ENCODE results near the gene TAS2R40. TPM values are rescaled to one million over a fixed set of nuclear protein-coding genes. Genes with fewer than 3 reads are reported as not detected.

The TAS2R40 gene
- total and polyA plus RNA-seq, 2 donors (not counting 3 experiments of a cell fraction or from before 2014, with no cell fraction given), result not detected

- intact Hi-C loops (cut with micrococcal nuclease) (no loop called here), dilution Hi-C loops (cut with MboI; ENCODE audit: extremely low pct_ligation_motif_present, low sequenced_read_pairs) (no loop called here)
- CTCF ChIA-PET, result no interaction called here
- Histone ChIP-seq H3K9me3 (replicated peaks; ENCODE audit: control insufficient read depth, insufficient read depth, low read length) (no peaks in the 10 kb centered on the region), H3K27ac (ENCODE audit: insufficient read depth, low read depth, low read length) (no peak overlapping the region), H3K9me1 (replicated peaks; ENCODE audit: control insufficient read depth, extremely low read depth, insufficient read depth, low read length) (no peaks in the 10 kb centered on the region), H4K20me1 (replicated peaks; ENCODE audit: control insufficient read depth, extremely low read depth, insufficient read depth, low read length) (no peaks in the 10 kb centered on the region), H3K4me1 (ENCODE audit: control insufficient read depth, extremely low read depth, insufficient read depth, low read length) (no peaks in the 10 kb centered on the region), H3K4me3 (replicated peaks in 1 of 3; ENCODE audit: insufficient read depth in 1 of 3, low read depth in 1 of 3, low read length in 3 of 3) (no peak overlapping the region), H3K9ac (replicated peaks; ENCODE audit: extremely low read depth, insufficient read depth, low read length) (no peak overlapping the region), H3K79me2 (ENCODE audit: control insufficient read depth, insufficient read depth, low read length) (no peaks in the 10 kb centered on the region), H3K4me2 (ENCODE audit: insufficient read depth, low read length) (no peak overlapping the region), H3K36me3 (ENCODE audit: control insufficient read depth in 2 of 2, extremely low read depth in 1 of 2, insufficient read depth in 2 of 2, low read length in 2 of 2) (no peaks in the 10 kb centered on the region), H2AFZ (ENCODE audit: low read depth, low read length) (no peak overlapping the region), H3K27me3 (ENCODE audit: control insufficient read depth in 2 of 2, insufficient read depth in 2 of 2, low read length in 2 of 2) (peaks cover 5 to 9% of the 10 kb centered on the region in 2 experiments)
- FAIRE-seq, result no peak
- no peak for DNase-seq (ENCODE audit: low read depth, low spot score)
- no peak for TF ChIP-seq POLR2A (IDR thresholded peaks at IDR 0.05; ENCODE audit: low read depth, low read length)
- no peak for TF ChIP-seq FOS (IDR thresholded peaks at IDR 0.05; ENCODE audit: borderline replicate concordance, insufficient read depth, low read length)
- TF ChIP-seq MAX (IDR thresholded peaks at IDR 0.05; ENCODE audit: insufficient read depth, insufficient read length), result no peak
- no peak for TF ChIP-seq GATA2 (IDR thresholded peaks at IDR 0.05; ENCODE audit: insufficient read depth, insufficient read length, low read depth, low read length)
- TF ChIP-seq POLR2AphosphoS5 (IDR thresholded peaks at IDR 0.05; ENCODE audit: insufficient read depth, low read depth, low read length), result no peak
- no peak for TF ChIP-seq EZH2 (IDR thresholded peaks at IDR 0.05; ENCODE audit: borderline replicate concordance, low read depth, low read length, severe bottlenecking)
- no peak for TF ChIP-seq MYC (IDR thresholded peaks at IDR 0.05; ENCODE audit: low read depth, low read length)
- no peak for TF ChIP-seq CTCF (IDR thresholded peaks at IDR 0.05; ENCODE audit: extremely low read depth in 1 of 2, insufficient read depth in 1 of 2, low read depth in 1 of 2, low read length in 2 of 2)
- no peak for TF ChIP-seq JUN (IDR thresholded peaks at IDR 0.05; ENCODE audit: borderline replicate concordance, insufficient read depth, insufficient read length, low read depth)
- POLR2A ChIA-PET, result no interaction called here
- BruUV-seq (replicated peaks), result no TSS peak
These were observed 22.8 kb upstream of the TAS2R40 start for GRCh38 chr7:143199040-143199439.

All from endothelial cell of umbilical vein (primary cell).